IMR-90 (cell line): ENCODE results near the gene POLR1G. TPM values are rescaled to one million over a fixed set of nuclear protein-coding genes. Genes with fewer than 3 reads are reported as not detected.

ENCODE experiments used
- ATAC-seq: fragments of 200-7000 bp; cut with Tn5 transposase; 2 replicates; pipeline ENCODE4 v1.9.1; 2020; ENCODE audit warnings: low read depth, mild to moderate bottlenecking, moderate library complexity
- BruUV-seq: library from RNA; stranded (reverse); fragments of 400-500 nt; replicated peaks from 2 replicates; lab custom pipeline; 2021; lab: Mats Ljungman, UMichigan
- CTCF ChIA-PET: fragments of 300-600 bp; formaldehyde crosslinking; extraction: SDS; loops from one replicate; lab custom pipeline; 2021; ENCODE audit warnings: antibody characterized with exemption; lab: Yijun Ruan, JAX
- POLR2A ChIA-PET: fragments of 300-600 bp; sonication (Branson Sonifier 250); formaldehyde crosslinking; loops from one replicate; lab custom pipeline; 2022; ENCODE audit warnings: antibody characterized with exemption; ENCODE audit not compliant: unreplicated experiment; lab: Charles Lee
- DNase-seq: peaks from one replicate; pipeline ENCODE4 v3.0.0; 2013
- H2AFZ ChIP-seq: replicated peaks from 2 replicates; pipeline ENCODE3; 2013; ENCODE audit warnings: low read length, mild to moderate bottlenecking; ENCODE audit not compliant: poor library complexity
- H2AK5ac ChIP-seq: 2 replicates; pipeline ENCODE4 v1.6.1; 2013; ENCODE audit warnings: low read depth, low read length, inconsistent platforms
- H2AK9ac ChIP-seq: replicated peaks from 2 replicates; pipeline ENCODE3; 2013; ENCODE audit warnings: mild to moderate bottlenecking, low read depth, low read length, moderate library complexity; ENCODE audit not compliant: poor library complexity
- H2BK120ac ChIP-seq: 2 replicates; pipeline ENCODE4 v1.6.1; 2013; ENCODE audit warnings: low read depth, low read length, inconsistent platforms
- H2BK15ac ChIP-seq: 3 replicates; pipeline ENCODE4 v1.6.1; 2013; ENCODE audit warnings: low read depth, low read length, inconsistent platforms
- H2BK20ac ChIP-seq: 2 replicates; pipeline ENCODE4 v1.6.1; 2013; ENCODE audit warnings: low read depth, mild to moderate bottlenecking, inconsistent platforms, low read length, moderate library complexity
- H2BK5ac ChIP-seq: 2 replicates; pipeline ENCODE4 v1.6.1; 2013; ENCODE audit warnings: mild to moderate bottlenecking, low read depth, low read length, inconsistent platforms; ENCODE audit not compliant: poor library complexity, severe bottlenecking
- H3K14ac ChIP-seq: replicated peaks from 2 replicates; pipeline ENCODE4 v1.6.1; 2013; ENCODE audit warnings: low read depth, low read length, inconsistent platforms
- H3K18ac ChIP-seq: 2 replicates; pipeline ENCODE4 v1.6.1; 2013; ENCODE audit warnings: low read depth, low read length, control low read depth
- H3K23ac ChIP-seq: 2 replicates; pipeline ENCODE4 v1.6.1; 2013; ENCODE audit warnings: low read depth, low read length, inconsistent platforms
- H3K27ac ChIP-seq: 2 replicates; pipeline ENCODE4 v1.5.1; 2013; ENCODE audit warnings: mild to moderate bottlenecking, control low read depth, low read length; ENCODE audit not compliant: insufficient read depth
- H3K27me3 ChIP-seq: 2 replicates; pipeline ENCODE4 v1.6.1; 2013; ENCODE audit warnings: low read length; ENCODE audit not compliant: control insufficient read depth, insufficient read depth
- H3K36me3 ChIP-seq: 2 replicates; pipeline ENCODE4 v1.6.1; 2013; ENCODE audit warnings: low read length, mixed read lengths; ENCODE audit not compliant: control insufficient read depth, insufficient read depth
- H3K4ac ChIP-seq: 2 replicates; pipeline ENCODE4 v1.6.1; 2013; ENCODE audit warnings: low read depth, low read length, inconsistent platforms
- H3K4me1 ChIP-seq: 2 replicates; pipeline ENCODE4 v1.6.1; 2013; ENCODE audit warnings: low read length, mixed read lengths; ENCODE audit not compliant: control insufficient read depth, insufficient read depth
- H3K4me2 ChIP-seq: 2 replicates; pipeline ENCODE4 v1.6.1; 2013; ENCODE audit warnings: low read depth, mild to moderate bottlenecking, control low read depth, low read length, moderate library complexity
- H3K4me3 ChIP-seq: 2 replicates; pipeline ENCODE4 v1.5.1; 2013; ENCODE audit warnings: low read depth, mild to moderate bottlenecking, control low read depth, low read length, moderate library complexity; ENCODE audit not compliant: insufficient read depth
- H3K56ac ChIP-seq: 2 replicates; pipeline ENCODE4 v1.6.1; 2013; ENCODE audit warnings: low read length, inconsistent platforms; ENCODE audit not compliant: insufficient read depth; ENCODE audit errors: extremely low read depth
- H3K79me1 ChIP-seq, 2 experiments: 2 replicates each; pipeline ENCODE4 v1.6.1; 2013; ENCODE audit warnings: low read length in 2 of 2, inconsistent platforms in 1 of 2, low read depth in 1 of 2
- H3K9ac ChIP-seq: 2 replicates; pipeline ENCODE4 v1.6.1; 2013; ENCODE audit warnings: low read depth, low read length, control low read depth
- H3K9me1 ChIP-seq: 2 replicates; pipeline ENCODE4 v1.6.1; 2013; ENCODE audit warnings: low read length, inconsistent platforms; ENCODE audit not compliant: insufficient read depth
- H3K9me3 ChIP-seq: 2 replicates; pipeline ENCODE4 v1.6.1; 2013; ENCODE audit warnings: low read length; ENCODE audit not compliant: control insufficient read depth, insufficient read depth
- H4K20me1 ChIP-seq: 2 replicates; pipeline ENCODE4 v1.6.1; 2013; ENCODE audit warnings: low read length, inconsistent platforms; ENCODE audit not compliant: insufficient read depth
- H4K5ac ChIP-seq: 2 replicates; pipeline ENCODE4 v1.6.1; 2013; ENCODE audit warnings: mild to moderate bottlenecking, low read depth, low read length, control low read depth
- H4K8ac ChIP-seq, 2 experiments: 2 replicates each; pipeline ENCODE4 v1.6.1; 2013; ENCODE audit warnings: low read depth in 2 of 2, low read length in 2 of 2, control low read depth in 1 of 2, inconsistent platforms in 1 of 2
- H4K91ac ChIP-seq: 2 replicates; pipeline ENCODE4 v1.6.1; 2013; ENCODE audit warnings: low read depth, low read length, inconsistent platforms; ENCODE audit not compliant: insufficient read depth
- CHD1 ChIP-seq: IDR thresholded peaks from 2 replicates; pipeline ENCODE4 v1.6.1; 2012; ENCODE audit warnings: low read depth, low read length, improper control_type of control experiment
- WGBS, 2 experiments: methylation state at CpG; one replicate each; pipeline versions ENCODE4 v1.1.5 to v1.1.7; 2013; ENCODE audit warnings: missing lambda C conversion rate in 2 of 2; ENCODE audit not compliant: insufficient read length in 1 of 2; ENCODE audit errors: extremely low coverage in 2 of 2; 5-methylcytosine and 5-hydroxymethylcytosine counted together
- dilution Hi-C: fragments of 300-500 bp; cut with HindIII; formaldehyde crosslinking; loops from one replicate; pipeline ENCODE4 v1.14.3; 2018; ENCODE audit warnings: low sequenced_read_pairs; ENCODE audit not compliant: unreplicated experiment
- in situ Hi-C: fragments of 300-500 bp; cut with MboI; formaldehyde crosslinking; loops from 3 replicates; pipeline ENCODE4 v1.14.3; 2019; ENCODE audit warnings: low sequenced_read_pairs, inconsistent platforms, mixed read lengths
- intact Hi-C: fragments of 100-400 bp; cut with micrococcal nuclease; formaldehyde crosslinking; loops from 2 replicates; pipeline ENCODE4 v1.10.0; 2022
- polyA plus RNA-seq, 3 experiments: library from polyadenylated mRNA; depleted of rRNA; stranded (reverse); fragments of >200 nt; gene quantifications; 2 replicates each; pipeline ENCODE4 v1.2.3, GENCODE V29; 2012; ENCODE audit warnings: low replicate concordance in 1 of 3
- total RNA-seq: library from RNA; depleted of rRNA; stranded (reverse); fragments of >200 nt; gene quantifications from 2 replicates; pipeline ENCODE4 v1.2.3, GENCODE V29; 2012

The POLR1G gene
- total and polyA plus RNA-seq, 2 of the 4 experiments (the other 2 are of a cell fraction): 8.0 to 12.5 TPM

GRCh38 chr19:45364696-45365095 is 41.7 kb upstream of the POLR1G start:
- no peak overlapping the region for H2AK5ac ChIP-seq
- no peaks in the 10 kb centered on the region for H3K27me3 ChIP-seq
- WGBS, 2 experiments: 87% methylated on average over 3 of the region's 12 CpGs; no CpG with 5 or more reads in 1 of the 2 experiments
- no peak overlapping the region for H2AFZ ChIP-seq
- no peak overlapping the region for H3K14ac ChIP-seq
- no peak overlapping the region for H2BK20ac ChIP-seq
- H3K9me3 ChIP-seq: no peaks in the 10 kb centered on the region
- H4K91ac ChIP-seq: no peak overlapping the region
- ChIA-PET POLR2A (no interaction called here), CTCF (no interaction called here)
- no peak overlapping the region for H3K4ac ChIP-seq
- BruUV-seq: no TSS peak
- dilution Hi-C loops: no loop called here
- peaks cover 33% of the 10 kb centered on the region for H3K36me3 ChIP-seq
- no peak overlapping the region for H3K56ac ChIP-seq
- H3K4me2 ChIP-seq: no peak overlapping the region
- H3K79me1 ChIP-seq: peaks cover 21 to 36% of the 10 kb centered on the region in 2 experiments
- H3K4me3 ChIP-seq: no peak overlapping the region
- DNase-seq: no peak
- no peak for TF ChIP-seq CHD1
- H3K27ac ChIP-seq: no peak overlapping the region
- no peak overlapping the region for H3K18ac ChIP-seq
- no peak overlapping the region for H2BK15ac ChIP-seq
- no peak overlapping the region for H3K9ac ChIP-seq
- no peak overlapping the region for H2BK5ac ChIP-seq
- no peak overlapping the region for H3K23ac ChIP-seq
- peaks cover 4% of the 10 kb centered on the region for H3K4me1 ChIP-seq
- intact Hi-C loops: no loop called here
- H4K8ac ChIP-seq: no peak overlapping the region
- no peaks in the 10 kb centered on the region for H4K20me1 ChIP-seq
- in situ Hi-C loops: no loop called here
- H2BK120ac ChIP-seq: no peak overlapping the region
- peaks cover 6% of the 10 kb centered on the region for H3K9me1 ChIP-seq
- no peak overlapping the region for H2AK9ac ChIP-seq
- ATAC-seq: no peak
- H4K5ac ChIP-seq: no peak overlapping the region
